H7 (cell line): ENCODE data around the gene MFF. TPM values are rescaled to one million over a fixed set of nuclear protein-coding genes. Genes with fewer than 3 reads are reported as not detected.
"Not testable (repeated sequence)": the region's sequence is repeated elsewhere in the genome, so short reads cannot be mapped to it uniquely, and the experiment has no call there.

Experiments
- DNase-seq: peaks from one replicate; pipeline ENCODE4 v3.0.0; 2012
- H3K27me3 ChIP-seq: 2 replicates; pipeline ENCODE4 v1.6.0; 2011; ENCODE audit warnings: mild to moderate bottlenecking, low read length; ENCODE audit not compliant: control insufficient read depth, insufficient read depth
- H3K36me3 ChIP-seq: replicated peaks from 2 replicates; pipeline ENCODE4 v1.5.1; 2011; ENCODE audit warnings: low read length; ENCODE audit not compliant: control insufficient read depth, insufficient read depth
- H3K4me3 ChIP-seq: 2 replicates; pipeline ENCODE4 v1.5.1; 2011; ENCODE audit warnings: low read depth, mild to moderate bottlenecking, control low read depth, low read length, moderate library complexity; ENCODE audit not compliant: insufficient read depth
- total RNA-seq: library from RNA; depleted of rRNA; stranded (reverse); fragments of >200 nt; shearing (Covaris generic); gene quantifications from 2 replicates; pipeline ENCODE4 v1.2.3, GENCODE V29; 2014

Gene MFF
- total RNA-seq, 1 experiment from 2014 or later: 90.7 TPM

- no peak for DNase-seq
- Histone ChIP-seq H3K4me3 (no peak overlapping the region), H3K36me3 (peaks cover 1% of the 10 kb centered on the region; the same call in 1 of the 2 replicates), H3K27me3 (no peaks in the 10 kb centered on the region)
Measured at GRCh38 chr2:227351639-227352038, 26.6 kb downstream of the MFF start.

GRCh38 chr2:227360351-227360750 lies 35.3 kb downstream of the MFF start:
- peaks cover 3% of the 10 kb centered on the region for H3K36me3 ChIP-seq
- no peak overlapping the region for H3K4me3 ChIP-seq
- H3K27me3 ChIP-seq: no peaks in the 10 kb centered on the region
- no peak for DNase-seq

GRCh38 chr2:227363756-227364155 lies 38.7 kb downstream of the MFF start:
- Histone ChIP-seq H3K36me3 (no peaks in the 10 kb centered on the region; the same call in 1 of the 2 replicates), H3K4me3 (no peak overlapping the region), H3K27me3 (no peaks in the 10 kb centered on the region)
- DNase-seq: no peak

- H3K27me3 ChIP-seq, DNase-seq, H3K36me3 ChIP-seq, H3K4me3 ChIP-seq: not testable (repeated sequence)
Measured at GRCh38 chr2:227364585-227365263, 39.7 kb downstream of the MFF start.

- no peak for DNase-seq
- H3K4me3 ChIP-seq: no peak overlapping the region
- H3K36me3 ChIP-seq: no peaks in the 10 kb centered on the region; the same call in 1 of the 2 replicates
- H3K27me3 ChIP-seq: no peaks in the 10 kb centered on the region
Measured at GRCh38 chr2:227365833-227366232, 40.8 kb downstream of the MFF start.

GRCh38 chr2:227366769-227367426 lies 41.8 kb downstream of the MFF start:
- H3K4me3 ChIP-seq: no peak overlapping the region
- H3K27me3 ChIP-seq: no peaks in the 10 kb centered on the region
- DNase-seq: no peak
- H3K36me3 ChIP-seq: no peaks in the 10 kb centered on the region

GRCh38 chr2:227367427-227367795 lies 42.4 kb downstream of the MFF start:
- H3K36me3 ChIP-seq: no peaks in the 10 kb centered on the region
- H3K4me3 ChIP-seq: no peak overlapping the region
- DNase-seq: no peak
- H3K27me3 ChIP-seq: no peaks in the 10 kb centered on the region

GRCh38 chr2:227368574-227368973 lies 43.5 kb downstream of the MFF start:
- DNase-seq: no peak
- Histone ChIP-seq H3K27me3 (no peaks in the 10 kb centered on the region), H3K36me3 (no peaks in the 10 kb centered on the region), H3K4me3 (no peak overlapping the region)

- Histone ChIP-seq H3K36me3 (no peaks in the 10 kb centered on the region), H3K4me3 (no peak overlapping the region), H3K27me3 (no peaks in the 10 kb centered on the region)
- no peak for DNase-seq
Measured at GRCh38 chr2:227370092-227370491, 45.0 kb downstream of the MFF start.

GRCh38 chr2:227370791-227371312 lies 45.8 kb downstream of the MFF start:
- H3K27me3 ChIP-seq: no peaks in the 10 kb centered on the region
- no peak for DNase-seq
- H3K36me3 ChIP-seq: no peaks in the 10 kb centered on the region
- H3K4me3 ChIP-seq: no peak overlapping the region

- Histone ChIP-seq H3K4me3 (no peak overlapping the region), H3K36me3 (no peaks in the 10 kb centered on the region), H3K27me3 (no peaks in the 10 kb centered on the region)
- no peak for DNase-seq
Measured at GRCh38 chr2:227373389-227373788, 48.3 kb downstream of the MFF start.

- no peak for DNase-seq
- H3K4me3 ChIP-seq: no peak overlapping the region
Measured at GRCh38 chr2:227374158-227374557, 49.1 kb downstream of the MFF start.

GRCh38 chr2:227376656-227377396 lies 51.8 kb downstream of the MFF start:
- no peaks in the 10 kb centered on the region for H3K27me3 ChIP-seq
- no peak for DNase-seq
- H3K4me3 ChIP-seq: no peak overlapping the region
- H3K36me3 ChIP-seq: no peaks in the 10 kb centered on the region

More at GRCh38 chr2:227374158-227374557, 49.1 kb downstream of the MFF start:
- no peaks in the 10 kb centered on the region for H3K27me3 ChIP-seq
- no peaks in the 10 kb centered on the region for H3K36me3 ChIP-seq

- Histone ChIP-seq H3K27me3 (no peaks in the 10 kb centered on the region), H3K36me3 (no peaks in the 10 kb centered on the region), H3K4me3 (no peak overlapping the region)
- no peak for DNase-seq
Measured at GRCh38 chr2:227377467-227378351, 52.7 kb downstream of the MFF start.
